ENCODE measurements around the gene BCOR. TPM values are rescaled to one million over a fixed set of nuclear protein-coding genes. Genes with fewer than 3 reads are reported as not detected.

Gene BCOR
- total RNA-seq, 1 donor from 2014 or later = 37.3 TPM

DNA sequence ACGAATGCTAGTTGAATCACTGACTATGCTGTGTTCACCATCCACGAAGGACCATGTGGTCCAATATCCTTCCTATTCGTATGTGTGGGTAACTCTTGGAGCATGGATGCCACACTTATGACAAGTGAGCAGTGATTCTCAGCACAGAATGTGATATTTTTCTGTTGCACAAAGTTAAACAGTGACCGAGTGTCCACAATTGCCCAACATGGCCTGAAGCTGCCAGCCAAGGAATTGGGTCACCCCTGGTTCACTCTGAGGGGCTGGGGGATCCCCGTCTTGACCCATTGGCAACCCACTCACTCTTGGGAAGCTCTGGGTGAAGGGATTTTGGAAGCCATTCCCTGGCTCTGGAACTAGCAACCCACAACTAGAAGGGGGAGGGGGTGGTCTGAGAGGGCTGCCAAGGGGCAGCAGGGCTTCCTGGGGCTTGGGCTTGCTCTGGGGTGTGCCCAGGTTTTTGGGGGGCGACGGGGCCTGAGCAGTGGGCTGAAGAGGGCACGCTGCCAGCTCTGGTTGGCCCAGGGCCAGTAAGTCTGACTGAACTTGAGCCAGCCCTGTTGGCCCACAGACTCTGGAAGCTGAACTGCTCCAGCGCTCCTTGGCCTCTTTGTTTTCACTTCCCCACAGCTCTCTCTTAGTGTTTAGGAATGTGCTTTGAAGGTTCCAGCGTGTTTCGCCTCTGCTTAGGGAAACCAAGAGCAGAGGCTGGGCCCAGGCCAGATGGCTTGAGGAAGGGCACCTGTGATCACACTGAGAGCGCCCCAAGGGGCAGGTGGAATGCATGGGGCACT is 43.1 kb upstream of the BCOR start:
- TF ChIP-seq, protein P1, sequence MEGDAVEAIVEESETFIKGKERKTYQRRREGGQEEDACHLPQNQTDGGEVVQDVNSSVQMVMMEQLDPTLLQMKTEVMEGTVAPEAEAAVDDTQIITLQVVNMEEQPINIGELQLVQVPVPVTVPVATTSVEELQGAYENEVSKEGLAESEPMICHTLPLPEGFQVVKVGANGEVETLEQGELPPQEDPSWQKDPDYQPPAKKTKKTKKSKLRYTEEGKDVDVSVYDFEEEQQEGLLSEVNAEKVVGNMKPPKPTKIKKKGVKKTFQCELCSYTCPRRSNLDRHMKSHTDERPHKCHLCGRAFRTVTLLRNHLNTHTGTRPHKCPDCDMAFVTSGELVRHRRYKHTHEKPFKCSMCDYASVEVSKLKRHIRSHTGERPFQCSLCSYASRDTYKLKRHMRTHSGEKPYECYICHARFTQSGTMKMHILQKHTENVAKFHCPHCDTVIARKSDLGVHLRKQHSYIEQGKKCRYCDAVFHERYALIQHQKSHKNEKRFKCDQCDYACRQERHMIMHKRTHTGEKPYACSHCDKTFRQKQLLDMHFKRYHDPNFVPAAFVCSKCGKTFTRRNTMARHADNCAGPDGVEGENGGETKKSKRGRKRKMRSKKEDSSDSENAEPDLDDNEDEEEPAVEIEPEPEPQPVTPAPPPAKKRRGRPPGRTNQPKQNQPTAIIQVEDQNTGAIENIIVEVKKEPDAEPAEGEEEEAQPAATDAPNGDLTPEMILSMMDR (conservative IDR thresholded peaks at IDR 0.05) = no peak
- no peaks in the 10 kb centered on the region for H3K9me3 Mint-ChIP-seq
- no peak for DNase-seq (ENCODE audit: extremely low spot score, unreplicated experiment)
- H3K4me3 Mint-ChIP-seq = no peak overlapping the region
- no peaks in the 10 kb centered on the region for H3K27me3 Mint-ChIP-seq
- H3K27ac Mint-ChIP-seq = no peak overlapping the region
- H3K36me3 Mint-ChIP-seq = peaks cover 3% of the 10 kb centered on the region
- H3K4me1 Mint-ChIP-seq (ENCODE audit: unreplicated experiment) = peaks cover 10% of the 10 kb centered on the region

DNA sequence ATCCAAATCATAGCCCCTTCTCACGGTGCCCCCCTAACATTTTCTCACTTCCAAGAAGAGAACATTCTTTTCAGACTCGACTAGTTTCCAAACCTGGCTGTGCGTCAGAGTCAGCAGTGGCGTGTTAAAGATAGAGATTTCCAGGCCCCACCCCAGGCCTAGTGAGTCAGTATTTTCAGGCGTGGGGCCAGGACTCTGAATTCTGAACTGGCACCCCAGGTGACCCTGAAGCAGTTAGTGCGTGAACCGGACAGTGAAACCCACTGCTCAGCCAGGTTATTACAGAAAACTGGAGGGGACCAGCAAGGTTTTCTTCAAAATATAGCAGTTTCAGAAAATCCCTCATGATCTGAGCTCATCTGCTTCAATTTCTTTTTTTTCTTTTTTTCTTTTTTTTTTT is 35.0 kb upstream of the BCOR start:
- no peak for DNase-seq (ENCODE audit: extremely low spot score, unreplicated experiment)
- no peak overlapping the region for H3K27ac Mint-ChIP-seq
- no peaks in the 10 kb centered on the region for H3K4me1 Mint-ChIP-seq (ENCODE audit: unreplicated experiment)
- H3K4me3 Mint-ChIP-seq = no peak overlapping the region
- no peaks in the 10 kb centered on the region for H3K36me3 Mint-ChIP-seq
- no peaks in the 10 kb centered on the region for H3K27me3 Mint-ChIP-seq
- no peaks in the 10 kb centered on the region for H3K9me3 Mint-ChIP-seq
- TF ChIP-seq, protein P1 (conservative IDR thresholded peaks at IDR 0.05) = no peak

DNA sequence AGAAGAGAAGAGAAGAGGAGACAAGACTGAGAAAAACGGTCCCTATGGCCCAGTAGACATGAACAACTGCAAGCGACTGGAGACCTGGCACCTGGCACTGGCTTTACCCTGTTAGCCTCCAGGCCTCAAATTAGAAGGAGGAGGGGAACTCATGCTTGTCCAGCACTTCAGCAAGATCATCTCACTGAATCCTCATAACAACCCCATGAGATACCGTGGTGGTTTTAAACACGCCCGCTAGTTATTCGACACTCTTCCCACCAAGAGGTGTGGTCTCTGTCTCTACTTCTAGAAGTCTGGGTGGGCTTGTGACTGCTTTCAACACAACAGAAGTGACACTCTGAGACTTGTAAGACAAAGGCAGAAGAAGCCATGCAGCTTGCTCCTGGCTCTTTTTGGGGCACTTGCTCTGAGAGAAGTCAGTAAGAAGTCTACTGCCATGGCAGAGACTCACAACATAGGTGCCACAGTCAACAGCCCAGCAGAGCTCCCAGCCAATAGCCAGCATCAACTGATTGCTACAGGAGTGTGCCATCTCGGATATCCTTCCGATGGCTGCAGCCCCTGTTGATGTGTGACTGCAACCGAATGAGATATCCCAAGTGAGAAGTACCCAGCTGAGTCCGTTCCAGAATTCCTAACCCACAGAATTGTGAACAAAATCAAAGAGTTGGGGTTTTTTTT is 34.0 kb upstream of the BCOR start:
- H3K27ac Mint-ChIP-seq = no peak overlapping the region
- H3K4me3 Mint-ChIP-seq = no peak overlapping the region
- TF ChIP-seq, protein P1 (conservative IDR thresholded peaks at IDR 0.05) = no peak
- H3K4me1 Mint-ChIP-seq (ENCODE audit: unreplicated experiment) = no peaks in the 10 kb centered on the region
- H3K27me3 Mint-ChIP-seq = no peaks in the 10 kb centered on the region
- H3K36me3 Mint-ChIP-seq = peaks cover 4% of the 10 kb centered on the region
- H3K9me3 Mint-ChIP-seq = peaks cover 4% of the 10 kb centered on the region
- DNase-seq (ENCODE audit: extremely low spot score, unreplicated experiment) = no peak

DNA sequence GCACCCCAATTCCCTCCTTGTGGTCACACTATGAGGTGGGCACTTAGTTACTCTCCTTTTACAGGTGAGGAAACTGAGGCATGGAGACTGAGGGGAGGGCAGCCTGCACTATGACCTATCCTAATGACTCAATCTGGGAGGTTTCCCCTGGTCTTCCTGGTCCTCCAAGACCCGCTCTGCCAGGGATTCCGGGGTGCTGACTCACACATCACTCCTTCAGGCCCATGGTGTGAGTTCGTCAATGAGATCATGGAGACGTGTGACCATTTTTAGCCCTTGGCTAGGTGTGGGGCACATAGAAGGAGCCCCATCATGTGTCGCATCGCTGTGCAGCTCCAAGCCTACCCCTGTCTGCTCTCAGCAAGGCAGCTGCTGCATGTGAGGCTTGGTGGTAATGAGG is 32.4 kb upstream of the BCOR start:
- Mint-ChIP-seq H3K36me3 (peaks cover 8% of the 10 kb centered on the region), H3K27ac (no peak overlapping the region), H3K4me1 (ENCODE audit: unreplicated experiment) (no peaks in the 10 kb centered on the region), H3K9me3 (peaks cover 4% of the 10 kb centered on the region), H3K27me3 (no peaks in the 10 kb centered on the region), H3K4me3 (no peak overlapping the region)
- TF ChIP-seq, protein P1 (conservative IDR thresholded peaks at IDR 0.05) = no peak
- DNase-seq (ENCODE audit: extremely low spot score, unreplicated experiment) = no peak

DNA sequence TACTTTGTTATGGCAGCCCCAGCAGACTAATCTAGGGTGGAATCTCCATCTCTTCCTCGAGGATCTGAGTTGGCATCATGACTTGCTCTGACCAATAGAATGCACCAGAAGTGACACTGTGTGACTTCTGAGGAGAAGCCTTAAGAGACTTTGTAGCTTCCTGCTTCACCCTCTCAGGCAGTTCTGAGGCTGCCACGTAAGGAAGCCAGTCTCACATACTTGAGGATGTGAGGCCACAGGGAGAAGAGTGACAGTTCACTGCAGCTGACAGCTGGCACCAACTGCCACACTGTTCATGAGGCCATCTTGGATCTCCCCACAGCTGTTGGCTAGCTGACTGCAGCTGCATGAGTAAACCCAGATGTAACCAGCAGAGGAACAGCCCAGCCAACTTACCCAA is 29.3 kb upstream of the BCOR start:
- TF ChIP-seq, protein P1 (conservative IDR thresholded peaks at IDR 0.05) = no peak
- DNase-seq (ENCODE audit: extremely low spot score, unreplicated experiment) = no peak
- Mint-ChIP-seq H3K36me3 (peaks cover 8% of the 10 kb centered on the region), H3K27me3 (no peaks in the 10 kb centered on the region), H3K27ac (no peak overlapping the region), H3K4me3 (no peak overlapping the region), H3K9me3 (peaks cover 4% of the 10 kb centered on the region), H3K4me1 (ENCODE audit: unreplicated experiment) (no peaks in the 10 kb centered on the region)

Data from type B pancreatic cell (in vitro differentiated cells).